ENCODE results near the gene EGR4. TPM values are rescaled to one million over a fixed set of nuclear protein-coding genes. Genes with fewer than 3 reads are reported as not detected.

Gene EGR4
- total RNA-seq, 2 donors from 2014 or later = not detected

DNA sequence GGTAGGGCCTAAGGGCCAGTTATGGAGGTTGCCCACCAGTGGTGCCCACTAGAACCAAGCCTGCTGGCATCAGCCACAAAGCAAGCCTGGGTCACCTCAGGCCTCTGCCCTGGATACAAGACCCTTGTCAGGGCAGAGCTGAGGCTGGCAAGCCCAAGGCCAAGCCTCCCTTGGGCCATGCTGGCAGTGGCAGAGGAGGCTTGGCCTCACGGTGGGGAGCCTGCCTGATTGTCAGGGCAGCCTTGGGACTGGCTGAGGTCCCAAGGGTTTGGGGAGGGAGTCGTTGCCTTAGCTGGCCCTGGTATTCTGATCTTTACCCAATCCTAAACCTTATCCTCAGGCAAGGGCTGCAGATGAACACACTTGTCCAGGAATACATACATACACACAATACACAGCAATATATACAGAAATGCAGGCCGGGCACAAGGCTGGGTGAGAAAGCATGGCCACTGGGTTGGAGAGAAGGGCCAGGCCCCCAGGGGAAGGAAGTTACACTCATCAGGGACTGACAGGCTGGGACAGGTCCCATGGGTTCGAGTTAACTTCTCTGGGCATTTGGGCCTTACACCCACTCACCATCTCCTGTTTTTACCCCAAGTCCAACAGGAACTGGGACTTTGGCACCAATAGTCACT, 38.2 kb downstream of the EGR4 start:
- peak; percentile 72 for DNase-seq (ENCODE audit: low spot score)
- intact Hi-C loops (cut with DNase I) = no loop called here

DNA sequence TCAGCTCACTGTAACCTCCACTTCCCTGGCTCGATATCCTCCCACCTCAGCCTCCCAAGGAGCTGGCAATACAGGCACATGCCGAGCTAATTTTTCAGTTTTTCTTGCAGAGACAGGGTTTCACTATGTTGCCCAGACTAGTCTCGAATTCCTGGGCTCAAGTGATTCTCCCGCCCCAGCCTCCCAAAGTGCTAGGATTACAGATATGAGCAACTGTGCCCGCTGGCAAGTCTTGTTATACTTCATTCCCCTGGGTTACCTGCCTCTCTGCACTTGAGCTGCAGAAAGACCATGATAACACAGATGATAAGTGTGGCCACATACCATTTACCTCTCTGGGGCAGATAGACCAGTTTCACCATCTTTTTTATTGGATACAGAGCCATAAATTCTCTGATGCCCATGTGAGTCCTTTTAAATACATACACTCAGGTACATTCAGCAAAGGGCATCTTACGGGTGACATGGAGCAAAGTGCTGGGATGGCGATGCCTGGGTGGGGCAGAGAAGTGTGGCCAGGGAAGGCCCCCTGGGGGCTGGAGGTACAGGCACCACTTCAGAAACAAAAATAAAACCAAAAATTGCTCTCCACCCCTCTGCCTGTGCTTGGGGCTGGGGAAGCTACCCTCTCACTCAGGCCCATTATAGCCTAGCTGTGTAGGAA, 38.9 kb downstream of the EGR4 start:
- intact Hi-C loops (cut with DNase I) = no loop called here

GRCh38 chr2:73253901-73254300, 39.4 kb downstream of the EGR4 start:
- peak; percentile 40 for DNase-seq (ENCODE audit: low spot score)
- intact Hi-C loops (cut with DNase I) = loop anchor here in 1 of 2 donors (2.0 kb wide), 1 partner anchor 27 kb away; no protein-coding TSS in a partner anchor

More for the DNA sequence above, 38.9 kb downstream of the EGR4 start:
- peak; percentile 34 for DNase-seq (ENCODE audit: low spot score)

- no peak for DNase-seq (ENCODE audit: low spot score)
- intact Hi-C loops (cut with DNase I) = loop anchor here in 1 of 2 donors (2.0 kb wide), 1 partner anchor 27 kb away; no protein-coding TSS in a partner anchor
Measured at GRCh38 chr2:73253400-73253799, 39.9 kb downstream of the EGR4 start.

GRCh38 chr2:73252238-73253027, 40.9 kb downstream of the EGR4 start:
- DNase-seq (ENCODE audit: low spot score) = peak; percentile 56
- intact Hi-C loops (cut with DNase I) = loop anchor here in 1 of 2 donors (2.0 kb wide), 1 partner anchor 26 kb away; no protein-coding TSS in a partner anchor

DNA sequence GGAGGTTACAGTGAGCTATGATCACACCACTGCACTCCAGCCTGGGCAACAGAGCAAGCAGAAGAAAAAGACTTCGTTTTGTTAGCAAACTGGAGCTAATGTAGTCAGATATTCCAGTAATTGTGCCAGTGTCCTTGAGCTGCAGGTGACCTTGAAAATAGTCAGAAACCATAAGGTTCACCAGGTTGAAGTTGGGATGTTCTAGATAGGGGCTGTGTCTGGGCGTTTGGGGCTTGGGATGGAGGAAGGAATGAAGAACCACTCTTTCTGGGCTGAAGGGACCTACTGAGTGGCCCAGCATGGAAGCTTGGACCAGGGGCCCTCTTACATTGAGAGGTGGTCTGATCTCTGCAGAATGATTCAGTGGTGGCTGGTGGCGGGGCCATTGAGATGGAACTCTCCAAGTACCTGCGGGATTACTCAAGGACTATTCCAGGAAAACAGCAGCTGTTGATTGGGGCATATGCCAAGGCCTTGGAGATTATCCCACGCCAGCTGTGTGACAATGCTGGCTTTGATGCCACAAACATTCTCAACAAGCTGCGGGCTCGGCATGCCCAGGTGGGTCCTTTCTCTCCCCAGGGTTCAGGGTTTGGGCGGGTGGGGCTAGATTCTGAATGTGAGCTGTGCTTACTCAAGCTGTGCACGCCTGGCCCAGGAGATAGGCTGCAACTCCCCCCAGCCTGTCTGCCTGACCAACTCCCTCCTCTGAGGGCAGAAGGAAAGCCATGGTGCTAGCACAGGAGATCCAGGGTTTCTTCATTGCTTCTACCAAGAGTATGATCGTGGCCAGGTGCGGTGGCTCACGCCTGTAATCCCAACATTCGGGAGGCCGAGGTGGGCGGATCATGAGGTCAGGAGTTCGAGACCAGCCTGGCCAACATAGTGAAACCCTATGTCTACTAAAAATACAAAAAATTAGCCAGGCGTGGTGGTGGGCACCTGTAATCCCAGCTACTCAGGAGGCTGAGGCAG, 42.2 kb downstream of the EGR4 start:
- DNase-seq (ENCODE audit: low spot score) = peak; percentile 60
- intact Hi-C loops (cut with DNase I) = no loop called here

- intact Hi-C loops (cut with DNase I) = no loop called here
- peak; percentile 67 for DNase-seq (ENCODE audit: low spot score)
Measured at GRCh38 chr2:73249636-73250035, 43.7 kb downstream of the EGR4 start.

GRCh38 chr2:73246850-73247249, 46.5 kb downstream of the EGR4 start:
- intact Hi-C loops (cut with DNase I) = no loop called here
- no peak for DNase-seq (ENCODE audit: low spot score)

DNA sequence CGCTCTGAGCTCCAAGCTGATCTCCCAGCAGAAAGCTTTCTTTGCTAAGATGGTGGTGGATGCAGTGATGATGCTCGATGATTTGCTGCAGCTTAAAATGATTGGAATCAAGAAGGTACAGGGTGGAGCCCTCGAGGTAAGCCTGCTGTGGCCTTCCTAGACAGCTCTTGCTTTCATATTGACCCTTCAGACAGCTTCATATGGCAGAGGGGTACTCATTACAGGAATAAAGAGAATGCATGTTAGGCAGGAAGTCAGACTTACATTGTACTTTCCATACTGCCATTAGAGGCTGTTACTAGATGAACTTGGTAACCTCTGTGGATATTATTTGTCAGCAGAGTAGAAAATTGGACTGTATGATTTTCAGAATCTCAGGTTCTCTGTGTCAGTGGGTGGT, 48.8 kb downstream of the EGR4 start:
- intact Hi-C loops (cut with DNase I) = no loop called here

GRCh38 chr2:73243884-73244570, 49.3 kb downstream of the EGR4 start:
- intact Hi-C loops (cut with DNase I) = no loop called here
- peak; percentile 9 for DNase-seq (ENCODE audit: low spot score)

More for the DNA sequence above, 48.8 kb downstream of the EGR4 start:
- DNase-seq (ENCODE audit: low spot score) = peak; percentile 14

Other genes starting within 250 kb of the EGR4 start
- 10 to 100 TPM; 10.3 to 10.9 TPM for gene SFXN5, start 221.8 kb downstream of the EGR4 start, total RNA-seq
- 10 to 100 TPM; 29.3 to 39.2 TPM for gene RAB11FIP5, start 180.6 kb downstream of the EGR4 start, total RNA-seq
- not detected for gene NOTO, start 91.0 kb downstream of the EGR4 start, total RNA-seq
- gene SMYD5, start 79.3 kb downstream of the EGR4 start, total RNA-seq = 10 to 100 TPM; 17.1 to 20.8 TPM
- 10 to 100 TPM; 16.8 to 23.5 TPM for gene PRADC1, start 60.3 kb downstream of the EGR4 start, total RNA-seq
- 100 to 1,000 TPM; 190 to 234 TPM for gene CCT7, start 59.2 kb downstream of the EGR4 start, total RNA-seq
- 1 to 10 TPM; 1.4 to 1.8 TPM for gene FBXO41, start 9.1 kb downstream of the EGR4 start, total RNA-seq
- 10 to 100 TPM; 21.2 to 21.4 TPM for gene ALMS1, start 92.3 kb upstream of the EGR4 start, total RNA-seq

All from posterior vena cava (tissue), 2 donors.